Stomach (tissue), 9 donors: ENCODE results near the gene MYO18A. TPM values are rescaled to one million over a fixed set of nuclear protein-coding genes. Genes with fewer than 3 reads are reported as not detected.

Experiments
- DNase-seq, 2 donors: peaks; one replicate each; pipeline versions ENCODE4 v3.0.0 to v3.0.0-alpha.2; 2013 to 2019
- H3K27ac ChIP-seq, 5 donors: fragments of 200-600 bp in 4 of 5; sonication (generic) in 4 of 5; one replicate each; pipeline ENCODE4 v1.5.1; 2013 to 2019; ENCODE audit warnings: mild to moderate bottlenecking in 1 of 5, moderate library complexity in 1 of 5
- H3K27me3 ChIP-seq, 3 donors: fragments of 200-600 bp; sonication (generic); one replicate each; pipeline ENCODE4 v1.5.1; 2017 to 2019; ENCODE audit warnings: mixed run types in 1 of 3
- H3K36me3 ChIP-seq, 4 donors: fragments of 200-600 bp; sonication (generic); 1 replicate in 3 of 4; 2 replicates in 1 of 4; pipeline ENCODE4 v1.5.1; 2016 to 2019
- H3K4me1 ChIP-seq, 4 donors: fragments of 200-600 bp; sonication (generic); one replicate each; pipeline ENCODE4 v1.5.1; 2016 to 2019
- H3K4me3 ChIP-seq, 4 donors: fragments of 200-600 bp; sonication (generic) in 3 of 4; one replicate each; pipeline ENCODE4 v1.5.1; 2016 to 2019; ENCODE audit warnings: mild to moderate bottlenecking in 1 of 4
- H3K9me3 ChIP-seq, 4 donors: fragments of 200-600 bp; sonication (generic); one replicate each; pipeline ENCODE4 v1.5.1; 2016 to 2019
- EP300 ChIP-seq: sonication (generic); formaldehyde crosslinking; IDR thresholded peaks from one replicate; pipeline ENCODE4 v1.6.1; 2017; ENCODE audit warnings: antibody characterized with exemption
- POLR2A ChIP-seq, 4 donors: fragments of 450-650 bp; IDR thresholded peaks; one replicate each; pipeline ENCODE4 v1.6.1; 2016; ENCODE audit warnings: antibody characterized with exemption in 4 of 4, control low read depth in 2 of 4, mild to moderate bottlenecking in 1 of 4, moderate library complexity in 1 of 4
- POLR2AphosphoS5 ChIP-seq, 3 donors: sonication (generic); formaldehyde crosslinking; IDR thresholded peaks; one replicate each; pipeline ENCODE4 v1.6.1; 2016; ENCODE audit warnings: antibody characterized with exemption in 3 of 3
- WGBS, 5 donors: extraction: QIAGEN DNeasy Blood & Tissue Kit in 3 of 5; methylation state at CpG; one replicate each; pipeline versions ENCODE4 v1.1.5 to v1.1.7; 2013 to 2018; 5-methylcytosine and 5-hydroxymethylcytosine counted together
- intact Hi-C: fragments of 100-400 bp; cut with DNase I; formaldehyde crosslinking; loops from one replicate; pipeline ENCODE4 v1.15.1; 2023; ENCODE audit warnings: low total_unique reads
- polyA plus RNA-seq, 3 donors: library from polyadenylated mRNA; stranded (reverse); fragments of 200-250 nt; gene quantifications; one replicate each; pipeline ENCODE4 v1.2.3, GENCODE V29; 2013
- total RNA-seq, 5 donors: library from RNA; depleted of rRNA; stranded (reverse); fragments of >200 nt; gene quantifications; one replicate each; pipeline versions ENCODE4 v1.1.0 to v1.2.3, GENCODE V29; 2014 to 2016
- TF ChIP-seq, protein P1 (sequence below), 7 experiments: fragments of 450-650 bp in 4 of 7; fragments of 200-600 bp in 3 of 7; sonication (generic) in 3 of 7; IDR thresholded peaks; one replicate each; pipeline ENCODE4 v1.5.1; 2016 to 2019; ENCODE audit warnings: antibody characterized with exemption in 7 of 7, control low read depth in 2 of 7, mild to moderate bottlenecking in 1 of 7
- donor health status: healthy with polysubstance abuse.
- donor health status: Bipolar disorder and iron deficiency.
- donor health status: healthy.

Gene MYO18A
- total and polyA plus RNA-seq, 8 donors, result 16.5 to 305 (median 55.5) TPM

DNA sequence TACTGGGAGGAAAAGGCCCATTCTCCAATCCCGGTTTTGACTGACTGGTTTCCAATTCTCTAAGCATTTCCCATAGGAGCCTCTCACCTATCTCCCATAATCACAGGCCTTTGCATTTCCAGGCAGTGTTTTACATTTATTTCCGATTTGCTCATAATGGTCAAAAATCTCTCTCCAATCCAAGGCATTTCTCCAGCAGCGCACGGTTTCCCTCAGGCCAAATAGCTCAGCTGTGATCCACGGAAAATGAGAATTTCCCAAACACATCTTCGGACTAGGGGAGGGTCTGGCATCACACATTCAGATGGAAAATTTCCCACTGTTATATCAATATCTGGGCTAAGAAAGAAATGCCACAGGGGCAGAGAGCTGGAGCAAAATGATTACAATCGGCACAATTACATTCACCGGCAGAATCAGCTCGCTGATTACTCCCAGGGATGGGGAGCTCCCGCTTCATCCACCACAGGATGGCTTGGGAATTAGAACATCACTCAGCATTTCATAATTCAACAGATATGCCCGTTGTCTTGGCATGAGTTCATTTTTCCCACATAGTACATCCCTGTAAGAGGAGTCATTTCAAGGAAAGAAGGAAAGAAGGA is 130.6 kb downstream of the MYO18A start:
- intact Hi-C loops, result no loop called here
- WGBS, 5 donors, result 82 to 91% (median 86%) methylated on average over 11 of the region's 11 CpGs

DNA sequence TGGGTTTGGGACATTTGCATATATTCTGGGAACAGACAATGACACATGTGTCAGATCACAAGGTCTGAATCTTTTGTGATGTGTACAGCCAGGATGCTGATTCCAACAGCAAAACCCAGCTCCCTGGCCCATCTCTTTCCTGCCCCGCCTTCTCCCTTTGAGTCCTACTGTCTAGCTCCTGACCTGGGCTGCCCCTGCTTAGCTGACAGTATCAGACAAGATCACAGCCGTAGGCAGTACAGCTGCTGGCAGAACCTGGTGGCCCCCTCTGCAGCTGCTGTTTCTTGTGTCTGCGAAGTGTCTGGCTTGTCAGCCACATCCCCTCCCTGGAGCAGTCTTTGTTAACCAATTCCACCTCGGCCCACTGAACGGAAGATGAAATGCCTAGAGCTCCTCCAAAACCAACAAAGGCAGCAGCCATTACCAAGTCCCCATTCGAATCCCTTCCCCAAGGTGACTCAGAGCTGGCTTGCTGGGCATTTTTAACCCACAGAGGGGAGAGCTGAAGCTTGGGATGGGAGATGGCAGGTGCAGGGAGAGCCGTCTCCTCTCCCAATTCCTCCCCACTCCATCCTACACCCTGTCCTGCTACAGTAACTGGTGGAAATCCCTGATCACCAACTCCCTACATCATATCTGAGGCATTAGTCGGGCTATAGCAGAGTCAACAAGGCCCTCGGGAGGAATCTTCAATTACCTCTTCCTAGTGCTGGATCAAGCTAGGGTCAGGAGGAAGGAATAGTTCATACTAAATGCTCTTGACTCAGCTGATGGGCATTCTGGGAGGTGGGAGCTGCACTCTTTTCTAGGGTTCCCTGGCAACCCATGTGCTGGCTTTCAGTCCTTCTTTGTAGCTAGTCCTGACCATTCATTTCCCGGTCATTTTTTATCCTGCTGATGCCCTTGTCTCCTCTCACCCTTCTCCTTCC is 131.5 kb downstream of the MYO18A start:
- Histone ChIP-seq H3K27me3 (no peaks in the 10 kb centered on the region), H3K36me3 (no peaks in the 10 kb centered on the region)
- intact Hi-C loops, result no loop called here

More for the DNA sequence above, 130.6 kb downstream of the MYO18A start:
- H3K9me3 ChIP-seq, result no peaks in the 10 kb centered on the region
- H3K4me1 ChIP-seq, result no peaks in the 10 kb centered on the region
- H3K27ac ChIP-seq, result no peak overlapping the region
- H3K36me3 ChIP-seq, result peaks cover 0 to 3% (median 0%) of the 10 kb centered on the region in 4 donors
- TF ChIP-seq POLR2A (IDR thresholded peaks at IDR 0.05), result no peak
- H3K27me3 ChIP-seq, result peaks cover 0 to 3% (median 0%) of the 10 kb centered on the region in 3 donors
- no peak for DNase-seq
- H3K4me3 ChIP-seq, result no peak overlapping the region

GRCh38 chr17:29046473-29046839 is 133.7 kb downstream of the MYO18A start:
- DNase-seq, result no peak
- WGBS, 5 donors, result 77 to 90% (median 85%) methylated on average over 5 of the region's 5 CpGs
- intact Hi-C loops, result no loop called here

More for the DNA sequence above, 131.5 kb downstream of the MYO18A start:
- no peak overlapping the region for H3K4me3 ChIP-seq
- 43 to 58% (median 55%) methylated on average over 10 of the region's 10 CpGs for whole genome bisulfite sequencing, 5 donors
- peak in 1 of 2 donors; percentile 53 for DNase-seq
- TF ChIP-seq POLR2AphosphoS5 (IDR thresholded peaks at IDR 0.05) (no peak), POLR2A (IDR thresholded peaks at IDR 0.05) (no peak), EP300 (no peak)
- TF ChIP-seq, protein P1, sequence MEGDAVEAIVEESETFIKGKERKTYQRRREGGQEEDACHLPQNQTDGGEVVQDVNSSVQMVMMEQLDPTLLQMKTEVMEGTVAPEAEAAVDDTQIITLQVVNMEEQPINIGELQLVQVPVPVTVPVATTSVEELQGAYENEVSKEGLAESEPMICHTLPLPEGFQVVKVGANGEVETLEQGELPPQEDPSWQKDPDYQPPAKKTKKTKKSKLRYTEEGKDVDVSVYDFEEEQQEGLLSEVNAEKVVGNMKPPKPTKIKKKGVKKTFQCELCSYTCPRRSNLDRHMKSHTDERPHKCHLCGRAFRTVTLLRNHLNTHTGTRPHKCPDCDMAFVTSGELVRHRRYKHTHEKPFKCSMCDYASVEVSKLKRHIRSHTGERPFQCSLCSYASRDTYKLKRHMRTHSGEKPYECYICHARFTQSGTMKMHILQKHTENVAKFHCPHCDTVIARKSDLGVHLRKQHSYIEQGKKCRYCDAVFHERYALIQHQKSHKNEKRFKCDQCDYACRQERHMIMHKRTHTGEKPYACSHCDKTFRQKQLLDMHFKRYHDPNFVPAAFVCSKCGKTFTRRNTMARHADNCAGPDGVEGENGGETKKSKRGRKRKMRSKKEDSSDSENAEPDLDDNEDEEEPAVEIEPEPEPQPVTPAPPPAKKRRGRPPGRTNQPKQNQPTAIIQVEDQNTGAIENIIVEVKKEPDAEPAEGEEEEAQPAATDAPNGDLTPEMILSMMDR (IDR thresholded peaks at IDR 0.05), result no peak
- no peaks in the 10 kb centered on the region for H3K9me3 ChIP-seq
- no peak overlapping the region for H3K27ac ChIP-seq
- no peaks in the 10 kb centered on the region for H3K4me1 ChIP-seq

DNA sequence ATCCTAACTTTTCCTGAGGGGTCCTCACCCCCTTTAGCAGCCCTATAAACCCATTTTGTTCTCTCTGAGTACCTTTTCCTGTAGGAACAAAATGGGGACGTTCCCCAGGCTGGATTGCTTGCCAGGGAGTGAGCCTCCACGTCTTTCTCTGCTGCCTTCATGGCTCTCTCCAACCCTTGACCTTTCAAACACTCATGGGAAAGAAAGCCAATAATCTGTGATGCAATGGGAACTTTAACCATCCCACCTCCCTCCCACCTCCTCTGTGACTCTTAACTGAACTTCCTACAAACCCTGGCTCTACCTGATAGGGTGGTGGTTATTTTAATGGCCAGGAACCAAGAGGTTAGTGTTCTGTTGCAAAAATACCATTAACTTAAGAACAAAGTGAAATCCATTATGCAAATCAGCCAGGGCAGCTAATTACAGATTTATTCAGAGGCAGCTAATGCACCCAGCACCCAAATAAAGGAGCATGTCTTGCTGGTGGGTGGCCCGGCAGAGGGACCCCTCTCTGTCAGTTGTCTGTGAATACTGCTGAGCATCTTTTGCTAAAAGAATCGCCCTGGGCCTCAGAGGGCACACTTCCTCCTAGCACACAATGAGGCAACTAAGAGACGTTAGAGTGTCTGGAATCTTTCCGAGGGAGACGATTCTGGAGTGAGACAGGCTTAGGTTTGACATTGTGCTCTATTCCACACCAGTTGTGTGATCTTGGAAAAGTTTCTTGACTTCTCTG is 134.3 kb downstream of the MYO18A start:
- no peak overlapping the region for H3K4me3 ChIP-seq
- DNase-seq, result no peak
- no peaks in the 10 kb centered on the region for H3K36me3 ChIP-seq
- peaks cover 0 to 12% (median 9%) of the 10 kb centered on the region in 4 donors for H3K4me1 ChIP-seq
- intact Hi-C loops, result no loop called here
- no peaks in the 10 kb centered on the region for H3K9me3 ChIP-seq
- no peak overlapping the region for H3K27ac ChIP-seq
- WGBS, 5 donors, result 69 to 75% (median 71%) methylated on average over 7 of the region's 7 CpGs
- TF ChIP-seq POLR2AphosphoS5 (IDR thresholded peaks at IDR 0.05) (no peak), EP300 (no peak), POLR2A (IDR thresholded peaks at IDR 0.05) (no peak)
- TF ChIP-seq, protein P1 (IDR thresholded peaks at IDR 0.05), result no peak
- H3K27me3 ChIP-seq, result no peaks in the 10 kb centered on the region

More at GRCh38 chr17:29046473-29046839, 133.7 kb downstream of the MYO18A start:
- Histone ChIP-seq H3K4me1 (peaks cover 0 to 12% (median 9%) of the 10 kb centered on the region in 4 donors), H3K27ac (no peak overlapping the region), H3K4me3 (no peak overlapping the region), H3K36me3 (no peaks in the 10 kb centered on the region), H3K27me3 (no peaks in the 10 kb centered on the region), H3K9me3 (no peaks in the 10 kb centered on the region)
- no peak for TF ChIP-seq POLR2A (IDR thresholded peaks at IDR 0.05)
- TF ChIP-seq EP300, result no peak
- TF ChIP-seq POLR2AphosphoS5 (IDR thresholded peaks at IDR 0.05), result no peak

GRCh38 chr17:29045026-29045425 is 135.2 kb downstream of the MYO18A start:
- Histone ChIP-seq H3K27ac (no peak overlapping the region), H3K4me1 (peaks cover 0 to 12% (median 9%) of the 10 kb centered on the region in 4 donors), H3K27me3 (no peaks in the 10 kb centered on the region), H3K4me3 (no peak overlapping the region), H3K9me3 (no peaks in the 10 kb centered on the region), H3K36me3 (no peaks in the 10 kb centered on the region)
- DNase-seq, result no peak
- intact Hi-C loops, result no loop called here
- TF ChIP-seq POLR2A (IDR thresholded peaks at IDR 0.05) (no peak), EP300 (no peak), POLR2AphosphoS5 (IDR thresholded peaks at IDR 0.05) (no peak)
- TF ChIP-seq, protein P1 (IDR thresholded peaks at IDR 0.05), result no peak
- WGBS, 5 donors, result 74 to 94% (median 90%) methylated on average over 2 to 4 of the region's 4 CpGs
